Activated CD4-positive, CD25-positive, alpha-beta regulatory T cell treated with anti-CD3 and anti-CD28 coated beads, Interleukin-2, amount 50 U/mL, for 16 hours (primary cell): ENCODE measurements around the gene KLK8.

Experiments
- DNase-seq: peaks from one replicate; pipeline ENCODE4 v3.0.0-alpha.2; 2020; ENCODE audit warnings: low read depth, low spot score

Gene KLK8

DNA sequence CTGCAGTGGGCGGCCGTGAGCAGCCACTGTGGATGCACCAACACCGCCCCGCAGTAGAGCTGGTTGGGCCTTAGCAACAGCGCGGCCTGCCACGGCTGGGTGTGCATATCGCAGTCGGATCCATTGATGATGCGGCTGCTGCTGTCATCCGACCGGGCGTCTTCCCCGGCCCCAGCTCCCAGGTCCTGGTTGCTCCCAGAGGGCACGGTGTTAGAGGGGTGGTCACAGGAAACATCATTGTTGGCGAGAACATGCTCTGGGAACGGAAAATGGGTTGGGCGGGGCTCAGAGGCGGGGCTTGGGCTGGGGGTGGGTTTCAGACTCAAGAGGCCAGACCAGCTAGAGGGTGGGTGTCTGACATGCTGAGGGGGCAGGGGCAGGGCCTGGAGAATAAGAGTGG is 51.5 kb downstream of the KLK8 start:
- no peak for DNase-seq

- no peak for DNase-seq
These were observed 54.3 kb downstream of the KLK8 start for GRCh38 chr19:50947123-50947522.
